GM04504 (cell line): Measurements from ENCODE around the gene SRC.

Experiments used
- DNase-seq: peaks from one replicate; pipeline ENCODE4 v3.0.0-alpha.2; 2012; ENCODE audit warnings: low read depth

The SRC gene

DNA sequence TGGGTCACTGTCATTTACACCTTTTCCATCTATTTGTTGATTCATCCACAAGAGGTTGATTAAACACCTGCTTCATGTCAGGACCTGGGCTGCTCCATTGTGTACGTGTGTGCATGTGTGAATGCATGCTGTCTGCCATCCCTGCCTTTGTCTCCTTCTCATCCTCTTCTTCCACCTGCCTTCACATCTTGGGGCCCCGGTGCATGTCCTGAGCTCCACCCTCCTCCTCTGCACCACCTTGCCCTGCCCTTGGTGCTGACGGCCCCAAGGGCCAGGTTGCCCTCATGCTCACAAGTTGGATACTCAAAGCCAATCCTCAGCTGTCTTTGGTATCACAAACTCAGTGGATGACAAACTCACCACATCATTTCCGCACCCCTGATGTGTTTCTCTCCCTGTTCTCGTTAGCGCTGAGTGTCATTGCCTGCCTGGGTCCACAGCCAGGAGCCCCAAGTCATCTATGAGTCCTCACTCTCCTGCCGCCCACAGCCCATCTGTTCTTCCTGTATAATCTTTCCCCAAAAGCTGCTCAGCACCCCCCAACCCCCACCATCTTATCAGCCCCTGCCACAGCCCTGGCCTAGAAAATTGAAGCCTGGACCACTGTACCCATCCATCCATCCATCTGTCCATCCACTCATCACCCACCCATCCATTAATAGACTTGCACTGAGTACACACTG is 85.0 kb downstream of the SRC start:
- DNase-seq = no peak

DNA sequence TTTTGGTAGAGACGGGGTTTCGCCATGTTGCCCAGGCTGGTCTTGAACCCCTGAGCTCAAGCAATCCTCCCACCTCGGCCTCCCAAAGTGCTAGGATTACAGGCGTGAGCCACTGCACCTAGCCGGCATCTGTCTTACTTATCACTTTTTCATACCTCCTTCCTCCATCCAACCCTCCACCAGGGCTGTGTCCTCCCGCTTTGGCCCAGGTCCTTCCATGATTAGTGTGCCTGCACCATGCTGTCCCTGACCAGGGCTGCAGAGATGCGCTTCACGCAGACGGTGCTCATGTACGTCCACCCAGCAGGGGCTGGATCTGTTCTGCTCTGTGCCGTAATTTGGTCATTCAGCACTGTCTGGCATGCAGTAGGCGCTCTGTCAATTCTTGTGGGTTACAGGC is 85.8 kb downstream of the SRC start:
- DNase-seq = no peak

DNA sequence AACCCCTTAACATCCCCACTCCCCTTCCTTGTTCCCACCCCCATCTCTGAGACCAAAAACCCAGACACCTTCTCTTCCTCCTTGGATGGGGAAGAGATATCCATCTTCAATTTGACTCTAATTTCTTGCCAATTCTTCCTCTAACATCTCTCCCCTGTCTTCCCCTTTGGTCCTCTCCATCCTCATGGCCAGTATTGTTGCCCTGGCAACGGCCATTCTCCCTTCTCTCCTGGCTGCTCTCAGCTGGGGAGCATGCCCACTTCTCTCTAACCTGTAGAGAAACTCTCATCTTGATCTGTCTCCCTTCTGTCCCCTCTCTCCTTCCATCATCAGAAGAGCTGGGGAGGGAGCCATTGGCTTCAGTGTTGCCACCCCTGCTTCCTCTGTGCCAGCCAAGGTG is 86.7 kb downstream of the SRC start:
- DNase-seq = no peak

DNA sequence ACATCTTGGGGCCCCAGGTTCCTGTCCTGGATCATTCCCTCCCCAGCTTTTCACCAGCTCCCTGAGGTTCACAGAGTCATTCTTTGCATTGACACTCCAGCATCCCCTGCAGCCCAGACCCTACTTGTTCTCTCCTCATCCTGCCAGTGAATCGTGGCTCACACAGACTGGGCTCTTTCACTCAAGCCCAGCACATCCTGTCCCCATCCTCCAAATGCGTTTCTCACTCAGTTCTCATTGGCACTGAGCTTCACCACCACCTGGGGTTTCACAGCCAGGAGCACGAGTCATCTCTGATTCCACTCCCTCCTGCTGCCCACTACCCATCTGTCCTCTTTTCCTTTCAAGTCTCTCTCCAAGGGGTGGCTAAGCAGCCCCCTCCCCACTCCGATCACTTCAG is 89.7 kb downstream of the SRC start:
- no peak for DNase-seq

DNA sequence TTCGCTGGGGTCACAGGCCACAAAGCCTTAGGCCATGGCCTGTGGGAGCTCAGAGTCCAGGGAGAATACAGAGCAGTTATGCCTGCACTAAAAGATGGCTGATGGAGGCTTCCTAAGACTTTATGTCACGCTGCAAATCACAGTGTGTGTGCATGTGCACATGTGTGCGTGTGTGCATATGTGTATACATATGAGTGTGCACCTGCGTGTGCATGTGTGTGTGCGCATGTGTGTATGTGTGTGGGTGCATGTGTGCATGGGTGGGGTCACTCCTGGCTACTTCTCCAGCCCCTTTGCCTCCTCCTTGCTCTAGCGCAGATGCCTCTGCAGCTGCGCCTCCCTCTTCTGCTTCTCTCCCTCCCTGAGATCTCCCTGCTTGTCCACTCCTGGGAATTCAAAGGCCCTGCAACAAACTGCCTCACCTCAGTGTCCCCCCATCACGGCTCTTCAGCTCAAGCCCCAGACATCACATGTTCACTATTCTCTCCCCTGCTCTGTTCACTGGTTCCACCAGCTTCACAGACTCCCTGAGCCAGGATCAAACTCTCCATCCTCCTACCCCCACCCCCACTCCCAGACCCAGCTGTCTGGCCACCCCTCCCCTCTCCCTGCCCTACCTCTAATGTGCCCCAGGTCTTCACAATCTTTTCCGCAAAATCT is 90.7 kb downstream of the SRC start:
- DNase-seq = no peak

DNA sequence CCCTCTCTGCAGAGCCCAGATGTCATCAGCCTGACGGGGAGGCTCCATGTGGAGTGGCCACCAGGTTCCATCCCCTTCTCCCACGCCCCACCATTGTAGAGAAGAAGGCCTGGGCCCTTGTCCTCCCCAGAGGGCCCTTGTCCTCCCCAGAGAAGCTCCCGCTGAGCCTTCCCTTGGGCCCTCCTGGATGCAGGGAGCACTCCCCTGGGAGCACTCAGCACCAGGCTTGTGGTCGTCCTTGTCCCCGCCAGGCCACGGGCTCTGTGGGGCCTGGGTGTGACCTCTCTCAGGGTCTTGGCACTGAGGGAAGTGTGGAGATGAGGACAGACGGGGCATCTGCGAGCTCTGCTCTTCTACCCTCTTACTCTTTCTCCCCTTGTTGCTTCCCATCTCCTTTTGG is 91.7 kb downstream of the SRC start:
- DNase-seq = no peak

DNA sequence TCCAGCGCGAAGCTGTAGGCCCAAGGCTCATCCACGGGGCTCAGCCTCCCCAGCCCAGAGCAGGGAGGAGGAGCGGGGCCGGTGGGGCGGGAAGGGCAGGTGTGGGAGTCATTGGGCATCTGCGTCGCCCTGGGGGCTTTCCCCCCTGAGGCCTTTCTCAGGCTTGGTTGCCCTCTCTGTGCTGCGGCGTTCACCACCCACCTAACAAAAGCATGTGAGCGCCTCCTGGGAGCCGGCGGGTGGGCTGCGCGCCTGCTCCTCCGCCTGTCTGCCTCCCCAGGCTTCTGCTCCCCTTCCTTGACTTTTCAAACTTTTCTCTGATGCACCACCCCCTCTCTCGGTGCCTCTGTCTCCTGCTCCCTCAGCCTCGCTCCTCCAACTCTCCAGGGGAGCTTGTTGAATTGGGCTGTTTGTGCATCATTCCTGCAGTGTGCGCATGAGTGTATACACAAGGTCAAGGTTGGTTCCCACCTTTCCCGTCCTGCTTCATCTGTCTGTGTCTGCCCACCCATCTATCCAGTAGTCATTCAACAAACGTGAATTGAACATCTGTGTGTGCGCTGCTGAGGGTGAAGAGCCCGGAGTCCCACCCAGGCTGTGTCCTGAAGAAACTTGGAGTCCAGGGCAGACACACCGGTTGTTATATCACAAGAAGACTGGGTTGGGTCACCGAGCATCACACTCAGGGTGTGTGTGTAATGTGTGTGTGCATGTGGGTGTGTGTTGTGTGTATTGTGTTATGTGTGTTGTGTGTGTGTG is 92.7 kb downstream of the SRC start:
- DNase-seq = no peak

DNA sequence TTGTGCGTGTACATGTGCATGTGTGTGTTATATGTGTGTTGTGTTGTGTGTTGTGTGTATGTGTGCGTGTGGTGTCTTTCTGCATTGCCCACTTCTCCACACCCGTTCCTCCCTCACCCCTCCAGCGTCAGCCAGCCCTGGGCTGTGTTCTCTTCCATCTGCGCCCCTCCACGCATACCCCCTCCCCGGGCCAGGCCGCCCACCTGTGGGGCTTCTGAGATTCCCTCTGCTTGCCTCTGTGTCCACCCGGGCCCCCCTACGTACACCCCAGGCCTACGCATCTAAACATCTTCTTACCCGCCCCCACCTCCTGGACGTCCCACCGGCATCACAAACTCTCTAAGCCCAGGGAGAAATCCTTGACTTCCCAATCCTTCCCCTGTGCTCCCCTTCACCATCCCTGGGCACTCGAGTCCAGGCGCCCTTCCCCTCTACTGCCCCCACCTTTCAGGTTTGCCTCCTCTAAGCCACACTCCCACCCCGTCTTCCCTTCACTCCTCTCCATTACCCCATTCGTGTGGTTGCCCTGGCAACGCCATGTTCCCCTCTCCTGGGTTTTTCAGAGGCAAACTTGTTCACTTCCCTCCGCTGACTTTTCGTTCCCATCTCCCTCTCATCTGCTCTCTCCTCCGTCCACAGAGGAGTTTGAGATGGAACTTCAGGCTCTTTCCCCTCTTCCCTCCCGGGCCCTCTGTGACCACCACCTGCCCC is 93.4 kb downstream of the SRC start:
- DNase-seq = no peak

DNA sequence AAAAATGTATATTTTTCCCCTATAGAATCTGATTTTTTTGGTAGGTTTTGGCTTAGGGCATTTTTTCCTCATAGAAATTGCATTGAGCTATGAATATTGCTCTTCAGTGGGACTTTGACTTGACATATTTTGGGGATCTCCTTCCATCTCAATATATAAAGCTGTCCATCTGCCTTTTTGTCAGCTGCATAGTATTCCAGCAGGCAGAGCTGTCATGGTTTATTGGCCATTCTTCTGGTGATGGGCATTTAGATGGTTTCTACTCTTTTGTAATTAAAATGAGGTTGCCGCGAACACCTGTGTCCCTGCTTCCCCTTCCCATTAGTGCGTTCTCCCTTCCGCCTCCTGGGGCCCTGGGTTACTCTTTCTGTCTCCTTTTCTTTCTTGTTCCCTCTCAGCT is 95.1 kb downstream of the SRC start:
- no peak for DNase-seq

DNA sequence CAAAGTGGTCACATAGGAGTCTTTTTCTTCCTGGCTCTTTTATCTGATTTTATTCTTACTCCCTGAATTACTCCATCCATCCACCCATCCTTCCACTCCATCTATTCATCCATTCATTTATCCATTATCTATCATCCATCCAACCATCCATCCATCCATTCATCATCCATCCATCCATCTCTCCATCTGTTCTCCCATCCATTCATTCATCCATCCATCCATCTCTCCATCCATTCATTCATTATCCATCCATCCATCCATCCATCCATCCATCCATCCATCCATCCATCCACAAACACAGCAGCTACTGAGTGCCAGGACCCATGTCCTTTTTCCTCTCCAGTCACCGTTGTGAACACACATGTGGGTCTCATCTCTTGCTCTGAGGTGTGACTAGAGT is 96.6 kb downstream of the SRC start:
- no peak for DNase-seq

DNA sequence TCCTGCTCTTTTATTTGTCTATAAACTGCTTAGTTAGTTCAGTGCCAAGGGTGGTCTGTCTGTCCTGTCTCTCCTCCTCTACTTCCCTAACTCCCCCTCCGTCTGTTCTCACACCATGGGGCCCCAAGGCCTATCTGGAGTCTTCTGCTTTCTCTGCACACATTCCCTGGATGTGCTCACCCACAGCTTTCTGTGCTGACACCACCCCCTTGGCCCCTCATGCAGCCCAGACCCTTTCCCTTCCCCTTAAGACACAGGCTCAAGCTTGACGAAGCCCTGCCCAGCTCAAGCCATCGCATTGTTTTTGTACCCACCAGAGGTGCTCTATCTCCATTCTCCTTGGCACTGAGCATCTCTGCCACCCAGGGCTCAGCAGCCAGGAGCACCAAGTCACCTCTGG is 97.0 kb downstream of the SRC start:
- DNase-seq = no peak

DNA sequence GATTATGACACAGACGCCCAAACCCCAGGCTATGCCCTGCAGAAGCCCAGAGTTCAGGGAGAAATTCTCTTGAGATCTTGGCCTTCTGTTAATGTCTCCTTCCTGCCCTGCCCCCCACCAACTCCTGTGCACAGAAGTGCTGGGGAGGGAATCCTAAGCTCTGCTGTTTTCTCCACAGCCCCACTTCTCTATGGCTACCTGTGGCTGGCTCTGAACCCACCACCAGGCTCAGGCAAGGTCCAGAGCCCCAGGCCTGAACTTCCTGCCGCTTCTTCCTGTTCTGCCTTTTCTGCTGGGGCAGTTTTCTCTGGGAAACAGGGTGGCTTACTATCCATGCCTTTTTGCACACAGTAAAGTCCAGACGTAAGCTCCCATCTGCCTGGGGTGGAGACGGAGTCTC is 97.7 kb downstream of the SRC start:
- no peak for DNase-seq

DNA sequence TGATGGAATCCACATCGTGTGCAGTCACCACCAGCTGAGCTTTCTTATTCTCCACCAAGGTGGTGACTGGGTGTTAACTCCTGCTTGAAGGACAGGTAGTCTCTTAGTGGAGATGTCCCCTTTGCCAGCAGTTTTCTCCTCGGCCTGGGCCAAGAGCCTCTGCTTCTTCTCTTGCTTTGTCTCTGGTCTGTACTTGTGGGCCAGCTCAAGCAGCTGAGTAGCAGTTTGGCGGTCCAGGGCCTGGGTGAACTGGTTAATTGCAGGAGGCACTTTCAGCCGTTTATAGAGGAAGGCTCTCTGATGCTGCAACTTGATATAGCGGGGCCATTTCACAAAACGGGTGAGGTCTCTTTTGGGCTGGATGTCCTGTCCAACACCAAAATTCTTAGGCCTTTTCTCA is 99.1 kb downstream of the SRC start:
- no peak for DNase-seq

DNA sequence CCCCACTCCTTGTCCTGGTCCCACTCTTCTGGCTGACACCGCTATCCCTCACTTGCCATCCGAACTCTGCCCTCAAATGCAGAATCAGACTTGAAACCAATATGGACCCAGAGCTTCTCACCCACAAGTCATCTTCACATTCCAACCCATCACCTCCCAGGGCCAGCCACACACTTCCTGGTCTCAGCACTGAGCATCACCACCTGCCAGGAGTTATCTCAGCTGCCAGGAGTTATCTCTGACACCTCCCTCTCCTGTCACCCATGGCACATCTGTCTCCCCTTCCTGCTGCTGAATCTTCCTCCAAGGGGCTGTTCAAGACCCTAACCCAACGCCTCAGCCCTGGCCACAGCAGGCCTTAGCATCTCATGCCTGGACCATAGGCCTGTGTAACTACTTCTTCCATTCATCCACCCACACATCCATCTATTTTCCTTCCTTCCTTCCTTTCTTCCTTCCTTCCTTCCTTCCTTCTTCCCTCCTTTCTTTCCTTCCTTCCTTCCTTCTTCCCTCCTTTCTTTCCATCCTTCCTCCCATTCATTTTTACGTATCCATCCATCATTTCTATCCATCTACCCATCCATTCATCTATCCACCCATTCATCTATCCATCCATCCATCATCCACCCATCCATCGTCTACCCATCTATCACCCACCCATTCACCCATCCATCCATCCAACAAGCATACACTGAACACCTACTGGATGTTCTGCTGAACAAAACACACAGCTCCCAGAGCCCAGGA is 100.5 kb downstream of the SRC start:
- DNase-seq = no peak

DNA sequence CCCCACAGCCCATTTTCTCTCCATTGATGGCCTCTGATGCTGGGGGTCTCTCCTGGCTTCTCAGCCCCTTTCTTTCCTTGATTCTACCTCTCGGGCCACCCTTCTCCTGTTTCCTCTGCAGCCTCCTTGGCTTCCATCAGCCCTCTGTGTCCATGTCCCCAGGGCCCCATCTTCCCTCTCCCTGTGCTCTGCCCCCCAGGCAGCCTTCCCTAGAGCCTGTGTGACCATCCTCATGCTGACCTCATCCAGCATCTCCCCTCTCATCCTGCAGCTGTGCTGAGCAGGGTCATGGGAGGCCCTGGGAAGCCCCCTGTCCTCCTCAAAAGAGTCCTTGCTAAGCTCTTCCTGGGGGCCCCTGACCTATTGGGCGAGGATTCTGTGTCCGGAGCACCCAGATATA is 101.7 kb downstream of the SRC start:
- DNase-seq = no peak

DNA sequence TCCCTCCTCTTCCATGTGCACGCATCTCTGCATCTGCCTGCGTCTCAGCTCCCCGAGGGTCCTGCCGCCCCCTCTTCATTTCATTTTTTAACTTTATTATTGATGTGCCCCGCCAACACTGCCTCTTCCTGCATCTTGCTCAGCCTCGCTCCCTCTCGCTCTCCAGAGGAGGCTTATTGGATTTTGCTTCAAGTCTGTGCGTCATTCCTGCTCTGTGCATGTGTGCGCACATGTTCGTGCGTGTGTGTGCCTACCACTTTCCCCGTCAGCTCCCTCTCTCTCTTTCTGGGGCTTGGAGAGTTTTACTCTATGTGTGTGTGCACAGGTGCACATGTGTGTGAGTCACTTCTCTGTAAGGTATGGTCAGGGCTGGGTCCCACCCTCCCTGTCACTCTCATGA is 103.3 kb downstream of the SRC start:
- DNase-seq = no peak

DNA sequence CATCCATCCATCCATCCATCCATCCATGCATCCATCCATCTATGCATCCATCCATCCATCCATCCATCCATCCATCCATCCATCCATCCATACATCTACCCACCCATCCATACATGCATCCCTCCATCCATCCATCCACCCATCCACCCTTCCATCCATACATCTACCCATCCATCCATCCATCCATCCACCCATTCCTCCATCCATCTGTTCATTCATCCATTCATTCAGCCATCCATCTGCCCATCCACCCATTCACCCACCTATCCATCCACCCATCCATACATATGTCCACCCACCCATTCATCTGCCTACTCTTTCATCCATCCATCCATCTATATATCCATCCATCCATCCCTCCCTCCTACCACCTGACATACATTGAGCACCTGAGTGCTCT is 104.4 kb downstream of the SRC start:
- DNase-seq = no peak

DNA sequence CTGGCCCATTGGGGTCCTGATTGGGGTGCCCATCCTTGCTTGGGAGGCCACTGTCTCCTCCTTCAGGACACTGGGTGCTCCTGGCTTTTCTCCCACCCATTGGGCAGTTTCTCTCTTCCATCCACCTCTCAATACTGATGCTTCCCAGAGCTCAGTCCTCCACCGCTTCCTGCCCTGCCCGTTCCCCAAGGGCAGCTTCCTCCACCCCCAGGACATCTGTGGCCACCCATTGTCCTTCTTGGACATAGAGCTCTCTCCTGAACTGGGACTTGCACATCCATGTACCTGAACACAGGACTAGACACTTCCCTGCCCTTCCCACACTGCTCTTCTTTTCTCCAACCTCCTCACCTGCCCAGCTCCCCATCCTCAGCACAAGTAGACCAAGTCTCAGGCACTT is 105.7 kb downstream of the SRC start:
- no peak for DNase-seq

DNA sequence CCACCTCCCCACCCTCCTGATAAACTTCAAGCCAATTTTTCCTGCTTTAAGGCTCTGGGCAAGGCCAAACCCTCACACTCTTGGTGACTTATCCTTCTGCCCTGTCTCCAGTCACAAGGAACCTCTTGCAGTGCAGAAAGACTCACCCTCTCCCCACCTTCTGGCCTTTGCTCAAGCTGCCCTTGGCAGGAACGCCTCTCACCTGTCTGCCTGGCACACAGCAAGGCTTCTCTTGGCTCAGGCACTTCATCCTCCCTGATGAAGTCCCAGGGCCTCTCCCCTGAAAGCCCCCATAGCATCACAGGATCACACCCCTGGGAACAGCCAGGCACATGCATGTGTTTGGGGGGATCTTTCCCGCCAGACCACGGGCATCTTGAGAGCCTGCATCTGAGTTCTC is 106.3 kb downstream of the SRC start:
- DNase-seq = no peak

DNA sequence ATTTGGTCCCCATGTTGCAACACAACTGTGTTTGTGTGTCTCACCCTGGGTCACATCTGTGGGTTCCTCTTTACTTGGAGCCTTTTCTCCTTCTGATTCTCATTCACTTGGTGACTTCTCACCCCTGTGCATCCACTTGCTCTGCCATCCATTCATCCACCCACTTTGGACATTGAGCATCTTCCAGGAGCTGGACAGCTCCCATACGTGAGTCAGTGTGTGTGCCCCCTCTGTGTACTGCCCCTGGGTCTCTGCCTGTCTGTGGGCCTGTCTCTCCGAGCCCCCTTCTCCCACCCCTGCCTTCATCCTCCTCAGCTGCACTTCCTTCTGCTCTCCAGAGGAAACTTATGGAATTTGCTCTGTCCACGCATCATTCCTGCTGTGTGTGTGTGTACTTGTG is 107.3 kb downstream of the SRC start:
- no peak for DNase-seq

DNA sequence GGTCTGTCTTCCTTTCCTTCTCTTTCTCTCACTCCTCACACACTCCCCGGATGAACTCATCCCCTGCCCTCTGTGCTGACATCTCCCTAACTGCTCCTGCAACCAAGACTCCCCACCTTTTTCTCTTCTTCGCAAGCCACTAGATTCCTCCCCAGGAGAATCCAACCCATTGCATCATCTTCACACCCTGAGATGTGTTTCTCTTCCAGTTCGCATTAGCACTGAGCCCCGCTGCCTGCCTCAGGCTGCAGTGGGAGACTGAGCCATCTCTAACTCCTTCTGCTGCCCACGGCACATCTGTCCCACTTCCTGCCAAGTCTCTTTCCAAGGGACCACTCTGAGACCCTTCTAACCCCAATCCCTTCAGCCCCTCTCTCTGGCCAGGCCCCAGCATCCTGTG is 107.9 kb downstream of the SRC start:
- no peak for DNase-seq
